ENCODE measurements around the gene ZNF732.

DNA sequence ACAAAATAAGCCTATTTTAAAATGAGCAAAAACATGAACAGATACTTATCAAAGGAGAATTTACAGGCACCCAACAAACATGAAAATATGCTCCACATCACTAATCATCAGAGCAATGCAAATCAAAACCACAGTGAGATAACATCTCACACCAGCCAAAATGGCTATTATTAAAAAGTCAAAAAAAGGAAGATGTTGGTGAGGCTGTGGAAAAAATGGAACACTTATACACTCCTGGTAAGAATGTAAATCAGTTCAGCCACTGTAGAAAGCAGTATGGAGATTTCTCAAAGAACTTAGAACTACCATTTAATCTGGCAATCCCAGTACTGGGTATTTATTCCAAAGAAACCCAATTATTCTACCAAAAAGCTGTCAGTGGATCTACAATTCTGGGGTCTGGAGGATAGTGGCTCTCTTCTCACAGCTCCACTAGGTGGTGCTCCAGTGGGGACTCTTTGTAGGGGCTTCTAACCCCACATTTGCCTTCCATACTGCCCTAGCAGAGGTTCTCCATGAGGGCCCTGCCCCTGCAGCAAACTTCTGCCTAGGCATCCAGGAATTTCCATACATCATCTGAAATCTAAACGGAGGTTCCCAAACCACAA, 9.1 kb upstream of the ZNF732 start:
- TF ChIP-seq, protein P1, sequence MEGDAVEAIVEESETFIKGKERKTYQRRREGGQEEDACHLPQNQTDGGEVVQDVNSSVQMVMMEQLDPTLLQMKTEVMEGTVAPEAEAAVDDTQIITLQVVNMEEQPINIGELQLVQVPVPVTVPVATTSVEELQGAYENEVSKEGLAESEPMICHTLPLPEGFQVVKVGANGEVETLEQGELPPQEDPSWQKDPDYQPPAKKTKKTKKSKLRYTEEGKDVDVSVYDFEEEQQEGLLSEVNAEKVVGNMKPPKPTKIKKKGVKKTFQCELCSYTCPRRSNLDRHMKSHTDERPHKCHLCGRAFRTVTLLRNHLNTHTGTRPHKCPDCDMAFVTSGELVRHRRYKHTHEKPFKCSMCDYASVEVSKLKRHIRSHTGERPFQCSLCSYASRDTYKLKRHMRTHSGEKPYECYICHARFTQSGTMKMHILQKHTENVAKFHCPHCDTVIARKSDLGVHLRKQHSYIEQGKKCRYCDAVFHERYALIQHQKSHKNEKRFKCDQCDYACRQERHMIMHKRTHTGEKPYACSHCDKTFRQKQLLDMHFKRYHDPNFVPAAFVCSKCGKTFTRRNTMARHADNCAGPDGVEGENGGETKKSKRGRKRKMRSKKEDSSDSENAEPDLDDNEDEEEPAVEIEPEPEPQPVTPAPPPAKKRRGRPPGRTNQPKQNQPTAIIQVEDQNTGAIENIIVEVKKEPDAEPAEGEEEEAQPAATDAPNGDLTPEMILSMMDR (IDR thresholded peaks at IDR 0.05; ENCODE audit: poor library complexity, severe bottlenecking) = no peak
- no peak for TF ChIP-seq EZH2 (IDR thresholded peaks at IDR 0.05; ENCODE audit: borderline replicate concordance, insufficient read depth, low read length, poor library complexity, severe bottlenecking)
- no peak for TF ChIP-seq POLR2AphosphoS5 (IDR thresholded peaks at IDR 0.05)
- TF ChIP-seq TAF1 (IDR thresholded peaks at IDR 0.05; ENCODE audit: low read depth) = no peak
- no peak for TF ChIP-seq REST (IDR thresholded peaks at IDR 0.05; ENCODE audit: borderline replicate concordance)

Measured in neural cell (in vitro differentiated cells).